Stimulated activated CD8-positive, alpha-beta memory T cell treated with anti-CD3 and anti-CD28 coated beads, Interleukin-15, amount 100 ng/mL, for 1 hour (primary cell): ENCODE data around the gene TSPAN2.

Experiments
- DNase-seq: peaks from one replicate; pipeline ENCODE4 v3.0.0-alpha.2; 2020; ENCODE audit warnings: low read depth

The TSPAN2 gene

DNA sequence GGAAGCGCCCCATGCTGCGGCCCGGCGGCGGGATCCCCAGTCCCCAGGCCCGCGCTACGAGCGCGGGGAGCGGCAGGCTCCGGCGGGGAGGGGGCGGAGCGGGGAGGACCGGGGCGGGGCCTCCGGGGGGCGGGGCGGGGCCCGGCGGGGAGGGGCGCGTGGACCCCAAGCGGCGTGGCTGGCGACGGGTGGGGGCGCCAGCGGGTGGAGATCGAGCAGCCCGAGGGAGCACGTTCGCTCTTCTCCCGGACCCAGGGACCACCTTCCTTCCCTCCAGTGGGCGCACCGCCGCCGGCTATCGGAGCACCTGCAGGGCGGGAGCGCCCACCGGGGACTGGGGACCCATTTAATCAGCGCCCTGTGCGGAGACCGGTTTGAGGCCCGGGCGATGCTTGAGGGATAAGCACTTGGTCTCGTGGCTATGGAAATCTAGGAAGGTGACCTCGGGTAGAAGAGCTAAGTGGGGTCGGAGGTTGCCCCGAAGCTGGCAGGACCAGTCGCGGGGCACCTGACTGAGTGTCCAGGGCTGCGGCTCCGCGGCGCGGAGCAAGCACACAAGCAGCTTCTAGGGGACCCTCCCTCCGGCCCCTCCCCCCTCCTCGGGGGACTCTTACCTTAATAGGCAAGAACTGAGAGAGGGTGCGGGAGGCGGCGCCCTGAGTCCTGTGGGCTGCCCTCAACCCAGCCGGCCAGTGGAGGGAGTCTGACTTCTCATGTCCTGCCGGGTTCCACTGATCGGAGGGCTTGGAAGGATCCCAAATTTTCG lies at the start of gene TSPAN2:
TSS of gene TSPAN2 (minus strand) at position 84 of the 766 bp plus-strand sequence. CDS start at position 13, 71 bp downstream.
- peak; percentile 35 for DNase-seq

DNA sequence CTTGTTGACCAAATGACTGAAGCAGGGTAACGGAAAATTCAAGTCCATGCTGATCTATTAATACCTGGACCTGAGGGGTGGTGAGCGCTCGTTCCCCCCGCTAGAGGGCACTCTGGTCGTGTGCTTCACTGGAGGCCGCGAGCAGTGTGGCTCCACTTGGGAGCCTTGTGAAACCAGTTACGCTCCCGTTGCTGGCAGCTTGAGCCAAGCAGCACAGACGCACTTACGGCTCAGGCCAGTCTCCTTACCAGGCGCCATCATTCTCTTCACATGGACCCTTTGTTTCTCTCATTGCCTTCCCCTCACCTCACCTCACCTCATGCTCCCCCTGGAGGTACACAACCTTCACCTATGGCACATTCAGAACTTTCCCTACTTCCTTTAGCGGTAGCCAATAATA lies 49.7 kb upstream of the TSPAN2 start:
- DNase-seq, result peak; percentile 15

DNA sequence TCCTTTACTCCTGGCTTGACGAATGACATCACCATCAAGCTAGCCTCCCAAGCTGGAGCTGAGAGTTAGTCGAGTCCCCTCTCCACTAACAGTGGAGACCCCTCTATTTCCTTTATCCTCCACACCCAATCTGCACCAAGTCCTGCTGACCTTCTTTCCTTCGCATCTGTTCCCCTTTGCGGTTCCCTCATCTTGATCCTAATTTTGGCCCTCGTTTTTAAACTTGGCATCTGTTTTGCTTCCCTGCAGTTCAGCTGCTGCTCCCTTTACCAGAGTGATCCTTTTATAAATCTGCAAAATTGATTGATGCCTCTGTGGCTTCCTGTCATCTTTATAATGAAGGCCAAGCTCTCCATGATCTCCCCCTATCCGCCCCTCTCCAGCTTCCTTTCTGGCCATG lies 49.0 kb upstream of the TSPAN2 start:
- no peak for DNase-seq

DNA sequence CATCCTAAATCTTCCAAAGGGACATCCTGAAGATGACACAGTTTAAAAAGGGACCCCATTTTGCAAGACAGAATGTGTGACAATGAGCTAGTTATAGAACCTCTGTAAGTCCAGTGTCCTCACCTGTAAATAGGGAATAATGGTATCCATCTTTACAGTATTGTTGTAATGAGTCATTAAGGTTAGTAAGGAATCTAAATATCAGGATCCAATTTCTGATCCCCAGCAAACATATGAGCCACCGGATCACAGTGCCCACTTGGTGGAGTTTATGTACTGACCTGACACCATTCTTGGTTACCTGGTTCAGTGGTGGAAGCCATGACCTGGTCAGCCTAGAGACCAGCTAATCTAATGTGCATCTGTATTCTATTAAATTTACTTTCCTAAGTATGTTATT lies 47.9 kb upstream of the TSPAN2 start:
- no peak for DNase-seq

DNA sequence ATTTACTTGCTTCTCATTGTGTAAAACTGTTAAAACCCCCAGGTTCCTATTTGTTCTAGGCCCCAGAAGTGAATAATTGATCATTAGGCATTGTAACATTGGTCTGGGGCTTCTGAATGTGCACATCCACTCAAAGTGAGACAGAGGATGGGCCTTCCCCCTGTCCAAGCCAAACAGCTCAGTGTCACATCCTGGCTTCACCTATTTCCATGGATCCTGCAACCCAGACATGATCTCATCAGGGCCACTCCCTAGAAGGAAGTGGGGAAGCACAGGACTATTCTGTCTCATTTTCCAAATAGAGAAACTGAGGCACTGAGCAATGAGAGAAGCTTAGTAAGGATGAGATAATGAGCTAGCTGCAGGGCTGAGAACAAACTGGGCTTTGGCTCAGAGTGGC lies 47.4 kb upstream of the TSPAN2 start:
- no peak for DNase-seq

DNA sequence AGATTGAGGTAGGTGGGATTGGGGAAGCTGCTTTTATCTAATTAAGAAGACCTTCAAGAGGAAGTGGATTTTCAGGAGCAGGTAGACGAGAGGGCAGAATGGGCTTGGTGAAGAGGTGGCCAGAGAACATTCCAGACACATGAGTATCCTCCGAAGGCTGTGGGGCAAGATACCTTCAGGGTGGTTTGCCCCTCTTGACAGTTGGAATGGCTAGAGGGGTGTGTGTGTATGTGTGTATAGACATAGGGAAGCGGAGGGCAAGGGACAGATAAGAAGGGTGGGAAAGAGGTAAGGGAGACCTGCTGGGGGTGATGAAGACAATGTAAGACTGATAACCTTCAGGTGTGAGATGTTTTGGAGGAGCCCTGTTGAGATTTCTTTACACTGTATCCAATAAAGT lies 46.8 kb upstream of the TSPAN2 start:
- no peak for DNase-seq

DNA sequence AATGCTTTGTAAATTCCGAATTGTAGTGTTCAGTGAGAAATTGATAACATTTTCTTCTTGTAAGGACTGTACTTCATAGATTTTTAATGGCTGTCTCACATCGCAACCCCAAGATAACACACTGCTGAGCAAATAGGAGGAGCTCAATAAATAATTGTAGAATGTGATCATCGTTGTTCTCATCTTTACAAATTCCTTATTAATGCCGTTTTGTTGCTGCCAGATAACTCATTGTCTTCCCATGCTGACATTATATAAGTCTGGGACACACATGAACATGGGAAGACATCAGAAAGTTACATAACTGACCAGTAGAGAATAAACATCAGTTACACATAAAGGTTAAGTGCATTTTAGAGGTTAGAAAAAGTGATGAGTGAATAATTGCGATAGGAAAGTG lies 46.4 kb upstream of the TSPAN2 start:
- DNase-seq, result no peak

DNA sequence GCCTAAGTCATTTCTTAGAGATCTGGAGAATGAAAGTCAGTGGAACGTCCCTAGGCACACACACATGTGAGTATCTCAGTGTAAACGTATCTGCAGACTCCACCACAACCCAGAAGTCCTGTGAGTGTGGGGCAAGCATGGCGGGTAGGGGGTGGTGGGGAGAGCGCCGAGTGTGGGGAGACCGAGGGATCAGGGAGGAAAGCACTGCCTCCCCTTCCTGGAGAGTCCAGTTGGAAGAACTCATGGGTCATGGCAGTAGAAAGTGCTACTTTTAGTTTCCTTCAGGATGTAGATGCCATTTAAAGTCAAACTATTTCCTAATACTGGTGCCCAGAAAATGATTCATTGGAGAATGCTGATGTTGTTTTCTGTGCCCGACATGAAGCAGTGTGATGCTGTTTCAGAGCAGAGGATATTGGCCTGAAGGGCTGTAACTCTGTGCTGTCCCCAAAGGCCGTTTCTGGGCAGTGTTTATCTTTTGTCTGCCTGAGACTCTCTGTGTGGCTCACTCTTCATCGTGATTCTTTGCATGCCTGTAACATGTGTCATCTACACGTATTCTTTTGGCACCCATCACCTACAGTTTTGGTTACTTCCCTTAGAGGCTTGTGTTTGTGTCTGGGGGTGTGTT lies 45.7 kb upstream of the TSPAN2 start:
- no peak for DNase-seq

DNA sequence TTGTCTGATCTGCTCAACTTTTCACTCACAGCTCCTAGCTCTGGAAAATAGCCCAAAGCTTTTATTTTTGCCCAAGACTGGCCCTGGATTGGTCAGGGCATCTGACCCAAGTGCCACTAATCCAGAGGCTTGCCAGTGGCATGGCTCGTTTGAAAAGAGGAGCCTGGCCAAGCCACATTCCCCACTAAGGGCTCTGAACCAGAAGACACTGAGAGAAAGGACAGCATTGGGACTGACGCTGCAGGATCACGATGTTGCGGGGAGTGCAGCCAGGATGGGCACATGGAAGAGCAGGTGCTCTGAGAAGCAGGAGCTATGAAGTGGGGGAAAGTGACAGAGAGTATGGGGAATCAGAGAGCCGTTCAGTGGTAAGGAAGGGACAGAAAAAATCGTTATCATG lies 44.9 kb upstream of the TSPAN2 start:
- DNase-seq, result no peak

DNA sequence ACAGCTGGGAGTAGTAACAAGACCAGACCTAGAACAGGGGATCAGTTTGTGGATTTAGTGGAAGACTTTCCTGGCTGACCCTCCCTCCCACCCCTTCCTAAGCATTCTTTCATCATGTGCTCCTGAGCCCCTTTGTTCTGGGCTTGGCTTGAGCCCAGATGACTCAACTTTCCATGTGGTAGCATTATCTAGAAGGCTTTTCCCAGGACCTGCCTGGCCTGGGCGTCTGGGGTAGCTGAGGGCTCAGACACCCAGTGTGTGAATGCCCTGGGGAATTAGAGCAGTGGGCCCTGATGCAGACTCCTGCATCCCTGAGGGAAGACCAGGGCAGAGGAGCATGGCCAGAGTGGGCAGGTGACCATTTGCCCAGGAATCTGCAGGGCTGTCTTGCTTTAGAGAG lies 44.1 kb upstream of the TSPAN2 start:
- no peak for DNase-seq

DNA sequence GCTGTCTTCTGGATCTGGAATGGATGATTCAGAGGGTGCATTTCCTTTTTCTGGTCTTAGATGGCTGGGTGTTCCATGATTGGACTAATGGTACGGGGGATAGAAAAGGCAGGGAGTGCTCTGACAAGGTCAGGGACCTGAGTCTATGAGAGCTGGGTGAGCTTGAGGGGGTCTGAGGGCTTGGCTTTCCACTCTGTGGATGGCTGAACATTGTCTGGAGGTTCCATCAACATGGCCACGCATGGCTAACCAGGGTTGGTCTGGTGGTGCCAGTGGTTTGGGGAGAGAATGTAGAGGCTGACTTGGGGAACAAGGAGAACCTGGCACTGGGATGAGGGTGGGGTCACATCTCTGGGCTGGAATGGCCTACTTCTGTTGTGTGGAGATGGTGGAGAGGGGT lies 41.5 kb upstream of the TSPAN2 start:
- DNase-seq, result no peak

DNA sequence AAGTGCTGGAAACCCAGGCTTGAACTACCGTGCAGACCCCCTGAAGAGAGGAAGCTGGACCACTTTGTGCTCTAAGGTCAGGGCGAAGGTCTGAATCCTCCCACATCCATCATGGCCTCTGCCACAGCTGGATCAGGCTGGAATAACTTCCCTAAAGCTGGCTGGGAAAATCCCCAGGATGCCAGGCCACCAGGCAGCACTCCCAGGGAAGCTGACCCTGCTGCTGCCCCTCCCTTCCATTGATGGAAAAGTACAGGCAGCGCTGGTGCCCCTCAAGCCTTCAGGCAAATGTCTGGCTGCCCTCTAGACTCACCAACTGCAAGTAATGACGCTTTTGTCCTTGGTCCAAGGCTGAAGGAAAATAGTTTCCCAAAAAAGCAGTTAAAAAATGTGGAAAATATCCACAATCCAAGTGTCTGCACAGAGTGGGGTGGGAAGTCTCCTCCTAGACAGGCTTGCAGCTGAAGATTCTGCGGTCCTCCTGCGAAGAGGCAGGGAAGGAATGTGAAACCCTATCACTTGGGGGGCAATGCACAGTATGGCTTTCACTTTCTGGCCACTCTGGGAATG lies 39.9 kb upstream of the TSPAN2 start:
- DNase-seq, result no peak

DNA sequence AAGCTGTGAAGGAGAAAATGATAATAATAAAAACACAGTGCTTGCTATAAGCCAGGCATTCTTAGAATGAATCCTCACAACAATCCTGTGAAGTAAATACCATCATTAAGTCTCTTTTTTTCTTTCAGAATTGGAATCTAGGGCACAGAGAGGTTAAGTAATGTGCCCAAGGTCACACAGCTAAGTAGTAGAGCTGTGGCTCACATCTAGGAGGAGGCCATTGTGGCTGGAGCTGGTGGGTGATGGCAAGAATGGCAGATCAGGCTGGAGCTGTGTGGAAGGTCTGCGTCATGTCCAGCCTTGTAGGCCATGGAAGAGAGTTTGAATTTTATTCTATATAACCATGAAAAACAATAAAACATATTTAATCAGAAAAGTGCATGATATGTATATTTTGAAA lies 38.2 kb upstream of the TSPAN2 start:
- DNase-seq, result no peak

DNA sequence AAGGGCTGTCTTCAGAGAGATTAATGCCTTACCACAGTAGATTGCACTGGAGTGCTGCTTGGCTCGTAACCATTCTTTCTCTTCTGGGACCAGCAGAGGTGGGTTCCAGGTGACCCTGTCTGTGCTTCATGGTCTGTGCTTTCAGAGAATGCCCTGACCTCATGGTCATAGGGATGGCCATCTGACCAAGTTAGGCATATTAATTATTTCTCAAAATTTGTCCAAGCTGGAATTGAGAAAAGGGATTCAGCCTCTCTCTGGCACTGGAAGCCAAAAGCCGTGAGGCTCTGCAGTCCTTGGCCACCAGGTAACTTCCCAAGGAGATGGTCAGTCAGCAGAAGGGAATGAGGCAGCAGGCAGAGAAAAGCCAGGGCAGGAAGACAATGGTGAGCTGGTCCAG lies 37.2 kb upstream of the TSPAN2 start:
- no peak for DNase-seq

DNA sequence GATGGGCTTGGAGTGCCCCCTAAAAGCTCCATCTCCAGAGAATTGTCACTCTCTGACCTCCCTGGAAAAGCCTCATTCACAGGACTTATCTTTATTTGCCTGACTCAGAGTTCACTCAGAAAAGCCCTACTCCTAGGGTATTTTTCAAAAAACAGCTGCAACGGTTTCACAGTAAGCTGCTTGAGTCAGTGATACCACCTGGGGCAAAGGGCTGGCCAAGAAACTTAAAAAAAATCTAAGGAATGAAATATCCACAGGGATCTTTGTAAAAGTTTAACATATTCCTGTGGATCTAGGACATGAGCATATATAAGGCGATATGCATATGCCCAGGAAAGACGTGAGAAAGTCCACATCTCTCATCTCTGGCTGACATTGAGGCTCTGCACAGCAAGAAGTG lies 33.8 kb upstream of the TSPAN2 start:
- DNase-seq, result no peak

DNA sequence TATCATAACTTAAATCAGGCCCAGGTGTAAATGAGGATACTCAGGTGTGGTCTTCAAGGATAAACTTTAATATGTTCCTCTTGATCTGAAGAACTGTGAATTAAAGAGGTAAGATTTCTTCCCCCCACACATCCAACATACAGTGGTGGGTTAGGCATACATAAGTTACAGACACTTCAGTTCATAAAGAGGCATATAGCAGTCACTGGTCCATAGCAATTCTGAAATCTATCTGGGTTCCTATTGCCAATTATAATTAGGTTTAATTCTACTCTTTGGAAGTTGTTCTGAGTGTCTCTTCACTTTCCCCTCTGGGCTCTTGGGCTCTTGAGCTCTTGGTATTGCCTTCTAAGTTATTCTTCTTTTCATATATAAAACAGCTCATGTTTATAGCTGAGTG lies 32.5 kb upstream of the TSPAN2 start:
- no peak for DNase-seq

DNA sequence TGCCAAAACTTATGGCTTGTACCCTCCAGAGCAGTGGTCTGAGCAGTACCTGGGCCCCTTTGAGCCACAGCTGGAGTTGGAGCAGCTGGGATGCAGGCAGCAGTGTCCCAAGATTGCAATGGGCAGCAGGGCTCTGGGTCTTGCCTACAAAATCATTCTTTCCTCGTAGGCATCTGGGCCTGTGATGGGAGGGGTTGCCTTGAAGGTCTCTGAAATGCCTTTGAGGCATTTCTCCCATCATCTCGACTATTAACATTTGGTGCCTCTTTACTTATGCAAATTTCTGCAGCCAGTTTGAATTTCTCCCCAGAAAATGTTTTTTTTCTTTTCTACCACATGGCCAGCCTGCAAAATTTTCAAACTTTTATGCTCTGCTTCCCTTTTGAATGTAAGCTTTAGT lies 31.0 kb upstream of the TSPAN2 start:
- no peak for DNase-seq

DNA sequence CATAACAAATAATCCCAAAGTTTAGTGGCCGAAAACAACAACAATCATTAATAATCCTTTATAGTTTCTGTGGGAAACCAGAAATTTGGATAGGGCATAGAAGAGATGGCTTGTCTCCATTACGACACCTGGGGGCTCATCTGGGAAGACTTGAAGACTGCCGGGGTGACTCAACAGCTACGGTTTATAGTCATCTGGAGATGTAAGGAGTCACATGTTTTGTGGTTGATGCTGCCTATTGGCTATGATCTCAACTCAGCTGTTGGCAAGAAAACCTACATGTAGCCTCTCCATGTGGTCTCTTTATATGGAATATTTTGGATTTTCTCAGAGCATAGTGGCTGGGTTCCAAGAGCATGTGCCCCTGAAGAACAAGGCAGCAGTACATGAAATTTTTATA lies 29.3 kb upstream of the TSPAN2 start:
- no peak for DNase-seq

DNA sequence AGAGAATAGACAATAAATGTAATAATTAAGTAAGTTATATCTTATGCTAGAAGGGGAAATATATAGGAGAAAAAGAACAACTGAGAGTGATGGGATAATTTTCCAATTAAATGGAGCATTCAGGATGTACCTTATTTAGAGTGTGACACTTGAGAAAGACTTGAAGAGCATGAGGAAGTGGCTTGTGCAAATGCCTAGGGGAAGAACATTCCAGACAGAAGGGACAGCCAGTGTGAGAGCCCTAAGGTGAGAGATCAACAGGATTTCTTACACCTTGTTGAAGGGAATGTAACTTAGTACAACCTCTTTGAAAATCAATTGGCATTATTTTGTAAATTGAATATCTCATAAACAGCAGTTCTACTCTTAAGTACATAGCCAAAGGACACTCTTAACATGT lies 28.8 kb upstream of the TSPAN2 start:
- no peak for DNase-seq

DNA sequence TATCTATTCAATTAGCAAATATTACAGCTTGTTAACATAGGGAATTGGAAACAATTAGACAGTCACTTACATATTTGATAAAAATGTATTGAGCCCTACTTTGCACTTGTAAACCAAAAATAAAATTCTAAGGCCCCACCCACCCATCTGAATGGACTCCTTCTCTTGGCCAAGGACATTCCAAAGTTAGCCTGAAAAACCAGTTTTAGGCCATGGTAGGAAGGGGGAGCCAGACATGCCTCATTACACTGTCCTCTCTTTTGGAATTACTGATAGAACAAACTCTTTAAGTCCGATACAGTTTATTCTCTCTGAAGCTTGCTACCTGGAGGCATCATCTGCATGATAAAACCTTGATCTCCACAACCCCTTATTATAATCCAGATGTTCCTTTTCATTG lies 28.0 kb upstream of the TSPAN2 start:
- no peak for DNase-seq

DNA sequence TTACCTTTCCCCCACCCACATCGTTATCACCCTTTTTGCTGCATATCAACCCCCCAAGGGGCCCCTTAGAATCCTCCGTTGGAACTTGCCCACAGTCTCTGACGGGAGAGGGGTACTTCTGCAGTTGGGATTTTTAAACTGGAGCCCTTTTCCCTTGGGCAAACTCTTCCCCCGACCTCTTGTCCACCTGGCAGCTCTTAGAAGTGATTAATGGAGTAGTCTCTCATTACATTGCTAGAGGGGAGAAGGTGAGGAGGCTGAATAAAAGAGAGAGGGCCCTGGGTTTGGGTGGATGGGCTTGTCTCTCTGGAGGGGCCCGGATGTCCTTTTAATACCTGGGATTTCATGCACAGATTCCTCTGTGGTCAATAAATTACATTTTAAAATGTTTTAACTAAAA lies 27.2 kb upstream of the TSPAN2 start:
- DNase-seq, result no peak

DNA sequence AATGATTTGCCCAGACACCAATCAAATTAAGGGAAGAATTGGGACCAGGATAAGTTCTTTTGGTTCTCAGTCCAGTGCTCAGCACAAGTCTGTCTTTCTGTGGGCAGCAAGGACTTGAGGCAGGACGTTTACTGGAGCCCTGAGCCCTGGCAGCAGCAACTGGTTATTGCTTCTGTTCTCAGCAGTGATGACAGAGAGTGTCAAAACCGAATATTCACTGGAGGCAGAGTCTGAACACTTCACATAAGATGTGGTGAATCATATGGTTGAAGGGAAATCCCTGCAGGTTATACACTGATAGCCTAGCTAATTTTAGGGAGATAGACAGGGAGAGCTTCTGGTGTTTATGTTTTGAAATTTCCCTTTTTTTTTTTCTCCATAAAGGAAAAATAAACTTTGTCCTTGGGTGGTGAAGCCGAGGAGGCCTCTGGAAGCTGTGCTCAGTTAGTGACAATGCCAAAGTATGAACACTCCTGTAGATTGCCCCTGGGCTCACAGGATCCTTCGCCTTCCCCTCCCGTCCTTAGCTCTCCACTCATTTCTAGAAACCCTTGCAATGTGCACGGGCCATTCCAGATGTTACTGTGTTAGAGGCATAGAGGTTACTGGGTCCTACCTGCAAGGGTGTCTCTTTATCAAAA lies 26.3 kb upstream of the TSPAN2 start:
- no peak for DNase-seq

DNA sequence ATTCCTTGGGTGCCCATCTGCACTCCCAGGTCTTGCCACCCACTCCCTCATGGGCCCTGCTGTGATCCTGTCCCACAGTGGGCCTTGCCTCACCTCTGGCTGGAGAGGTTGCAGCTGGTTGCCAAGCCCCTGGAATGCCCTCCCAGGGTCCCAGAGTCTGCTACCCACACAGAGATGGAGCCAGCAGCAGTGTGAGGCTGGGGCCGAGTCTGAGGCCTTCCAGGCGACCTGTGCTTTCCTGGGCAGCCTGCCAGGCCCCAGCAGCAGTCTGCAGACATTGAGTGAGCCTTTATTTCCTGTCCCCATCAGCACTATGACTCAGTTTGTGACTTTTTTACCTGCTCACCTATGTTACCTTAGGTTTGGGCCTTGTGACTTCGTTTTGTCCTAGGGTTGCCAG lies 25.0 kb upstream of the TSPAN2 start:
- no peak for DNase-seq
